Measurements from ENCODE around the gene XYLT1. TPM values are rescaled to one million over a fixed set of nuclear protein-coding genes. Genes with fewer than 3 reads are reported as not detected.
A peak's percentile ranks its signal among the peaks of the same experiment; 100 is the strongest.

XYLT1 gene
- total RNA-seq, 6 experiments from 2014 or later: 0.48 to 2.0 (median 0.59) TPM

DNA sequence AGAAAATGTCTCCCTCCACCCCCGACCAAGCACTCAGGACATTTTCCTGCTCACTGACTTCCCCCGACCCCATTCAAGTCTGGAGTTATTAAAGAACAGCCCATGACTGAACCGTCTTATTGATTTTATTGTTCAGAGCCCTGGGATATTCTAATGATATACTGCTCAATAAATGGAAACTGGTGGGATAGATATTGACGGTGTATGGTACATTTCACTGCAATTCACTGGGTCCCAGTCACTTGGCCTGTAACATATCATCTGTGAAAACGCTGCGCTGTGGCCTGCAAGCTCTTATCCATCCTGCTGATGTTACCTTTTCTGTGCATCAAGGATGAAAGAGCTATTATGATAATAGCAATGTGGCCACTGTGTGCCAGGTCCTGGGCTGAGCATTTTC is 258.2 kb downstream of the XYLT1 start:
- 63% methylated on average over 6 of the region's 6 CpGs for WGBS (ENCODE audit: insufficient coverage, low coverage, low lambda C conversion rate, missing lambda C conversion rate)
- TF ChIP-seq, protein P1, sequence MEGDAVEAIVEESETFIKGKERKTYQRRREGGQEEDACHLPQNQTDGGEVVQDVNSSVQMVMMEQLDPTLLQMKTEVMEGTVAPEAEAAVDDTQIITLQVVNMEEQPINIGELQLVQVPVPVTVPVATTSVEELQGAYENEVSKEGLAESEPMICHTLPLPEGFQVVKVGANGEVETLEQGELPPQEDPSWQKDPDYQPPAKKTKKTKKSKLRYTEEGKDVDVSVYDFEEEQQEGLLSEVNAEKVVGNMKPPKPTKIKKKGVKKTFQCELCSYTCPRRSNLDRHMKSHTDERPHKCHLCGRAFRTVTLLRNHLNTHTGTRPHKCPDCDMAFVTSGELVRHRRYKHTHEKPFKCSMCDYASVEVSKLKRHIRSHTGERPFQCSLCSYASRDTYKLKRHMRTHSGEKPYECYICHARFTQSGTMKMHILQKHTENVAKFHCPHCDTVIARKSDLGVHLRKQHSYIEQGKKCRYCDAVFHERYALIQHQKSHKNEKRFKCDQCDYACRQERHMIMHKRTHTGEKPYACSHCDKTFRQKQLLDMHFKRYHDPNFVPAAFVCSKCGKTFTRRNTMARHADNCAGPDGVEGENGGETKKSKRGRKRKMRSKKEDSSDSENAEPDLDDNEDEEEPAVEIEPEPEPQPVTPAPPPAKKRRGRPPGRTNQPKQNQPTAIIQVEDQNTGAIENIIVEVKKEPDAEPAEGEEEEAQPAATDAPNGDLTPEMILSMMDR (IDR thresholded peaks at IDR 0.05): no peak
- TF ChIP-seq POLR2A (IDR thresholded peaks at IDR 0.05): no peak
- ATAC-seq: no peak

GRCh38 chr16:17211797-17212196 is 259.0 kb downstream of the XYLT1 start:
- DNase-seq: no peak

More for the DNA sequence above, 258.2 kb downstream of the XYLT1 start:
- intact Hi-C loops (cut with DNase I): no loop called here
- no peak overlapping the region for H3K27ac ChIP-seq
- H3K9me3 ChIP-seq: no peaks in the 10 kb centered on the region
- no peaks in the 10 kb centered on the region for H3K36me3 ChIP-seq
- no peak for DNase-seq
- no peaks in the 10 kb centered on the region for H3K4me1 ChIP-seq
- H3K27me3 ChIP-seq: no peaks in the 10 kb centered on the region
- H3K4me3 ChIP-seq: no peak overlapping the region

GRCh38 chr16:17206712-17207111 is 264.0 kb downstream of the XYLT1 start:
- WGBS (ENCODE audit: insufficient coverage, low coverage, low lambda C conversion rate, missing lambda C conversion rate): 85% methylated on average over 2 of the region's 2 CpGs
- no peaks in the 10 kb centered on the region for H3K36me3 ChIP-seq
- DNase-seq: no peak
- TF ChIP-seq, protein P1 (IDR thresholded peaks at IDR 0.05): no peak
- no peak for TF ChIP-seq POLR2A (IDR thresholded peaks at IDR 0.05)
- no peaks in the 10 kb centered on the region for H3K4me1 ChIP-seq
- H3K9me3 ChIP-seq: no peaks in the 10 kb centered on the region
- no peak for ATAC-seq
- H3K27me3 ChIP-seq: no peaks in the 10 kb centered on the region
- intact Hi-C loops (cut with DNase I): no loop called here
- H3K27ac ChIP-seq: no peak overlapping the region
- no peak overlapping the region for H3K4me3 ChIP-seq

More at GRCh38 chr16:17211797-17212196, 259.0 kb downstream of the XYLT1 start:
- no peaks in the 10 kb centered on the region for H3K27me3 ChIP-seq
- no peaks in the 10 kb centered on the region for H3K9me3 ChIP-seq
- 42% methylated on average over 3 of the region's 4 CpGs for WGBS (ENCODE audit: insufficient coverage, low coverage, low lambda C conversion rate, missing lambda C conversion rate)
- no peak overlapping the region for H3K4me3 ChIP-seq
- H3K36me3 ChIP-seq: no peaks in the 10 kb centered on the region
- intact Hi-C loops (cut with DNase I): no loop called here
- H3K4me1 ChIP-seq: no peaks in the 10 kb centered on the region
- no peak for ATAC-seq
- no peak overlapping the region for H3K27ac ChIP-seq
- TF ChIP-seq, protein P1 (IDR thresholded peaks at IDR 0.05): peak in 1 of 4 donors; percentile 8
- TF ChIP-seq POLR2A (IDR thresholded peaks at IDR 0.05): no peak

- H3K9me3 ChIP-seq: no peaks in the 10 kb centered on the region
- H3K36me3 ChIP-seq: no peaks in the 10 kb centered on the region
- ATAC-seq: no peak
- H3K27me3 ChIP-seq: no peaks in the 10 kb centered on the region
- DNase-seq: no peak
- no peaks in the 10 kb centered on the region for H3K4me1 ChIP-seq
- intact Hi-C loops (cut with DNase I): no loop called here
- no peak overlapping the region for H3K27ac ChIP-seq
- TF ChIP-seq, protein P1 (IDR thresholded peaks at IDR 0.05): no peak
- no peak for TF ChIP-seq POLR2A (IDR thresholded peaks at IDR 0.05)
- WGBS (ENCODE audit: insufficient coverage, low coverage, low lambda C conversion rate, missing lambda C conversion rate): 13% methylated on average over 4 of the region's 8 CpGs
- H3K4me3 ChIP-seq: no peak overlapping the region
Measured at GRCh38 chr16:17205279-17206211, 265.2 kb downstream of the XYLT1 start.
